ENCODE results near the gene CTNNA1.

CTNNA1 gene

GRCh38 chr5:138849439-138849838, 96.2 kb downstream of the CTNNA1 start:
- no peak for TF ChIP-seq CTCF (IDR thresholded peaks at IDR 0.05; ENCODE audit: control extremely low read depth, extremely low read depth, low read depth, missing control alignments)
- ChIA-PET CTCF (no interaction called here), POLR2A (no interaction called here)
- no peak for DNase-seq (ENCODE audit: extremely low spot score)

GRCh38 chr5:138849882-138850281, 96.7 kb downstream of the CTNNA1 start:
- POLR2A ChIA-PET: no interaction called here
- CTCF ChIA-PET: no interaction called here
- no peak for TF ChIP-seq CTCF (IDR thresholded peaks at IDR 0.05; ENCODE audit: control extremely low read depth, extremely low read depth, low read depth, missing control alignments)
- no peak for DNase-seq (ENCODE audit: extremely low spot score)

GRCh38 chr5:138850865-138851435, 97.7 kb downstream of the CTNNA1 start:
- ChIA-PET CTCF (interaction anchor here (1.5 kb wide), 1 partner anchor 25 kb away, joined by 3 read pairs; no protein-coding TSS in a partner anchor), POLR2A (no interaction called here)
- no peak for DNase-seq (ENCODE audit: extremely low spot score)
- no peak for TF ChIP-seq CTCF (IDR thresholded peaks at IDR 0.05; ENCODE audit: control extremely low read depth, extremely low read depth, low read depth, missing control alignments)

GRCh38 chr5:138853132-138853531, 99.9 kb downstream of the CTNNA1 start:
- DNase-seq (ENCODE audit: extremely low spot score): no peak
- ChIA-PET POLR2A (no interaction called here), CTCF (interaction anchor here (1.6 kb wide), 1 partner anchor 9 kb away, joined by 3 read pairs; no protein-coding TSS in a partner anchor)
- TF ChIP-seq CTCF (IDR thresholded peaks at IDR 0.05; ENCODE audit: control extremely low read depth, extremely low read depth, low read depth, missing control alignments): no peak

- CTCF ChIA-PET: interaction anchor here (0.9 to 2.5 kb wide), 4 partner anchors 11 to 58 kb away, joined by 3 to 8 read pairs (median 4); no protein-coding TSS in a partner anchor
- DNase-seq (ENCODE audit: extremely low spot score): no peak
Measured at GRCh38 chr5:138867011-138867410, 113.8 kb downstream of the CTNNA1 start.

GRCh38 chr5:138869038-138869437, 115.8 kb downstream of the CTNNA1 start:
- CTCF ChIA-PET: interaction anchor here (0.9 to 2.5 kb wide), 3 partner anchors 13 to 79 kb away, joined by 3 to 8 read pairs (median 4); no protein-coding TSS in a partner anchor
- POLR2A ChIA-PET: interaction anchor here (0.7 kb wide), 1 partner anchor 339 kb away, joined by 4 read pairs; no protein-coding TSS in a partner anchor
- DNase-seq (ENCODE audit: extremely low spot score): no peak
- TF ChIP-seq CTCF (IDR thresholded peaks at IDR 0.05; ENCODE audit: control extremely low read depth, extremely low read depth, low read depth, missing control alignments): no peak

More at GRCh38 chr5:138867011-138867410, 113.8 kb downstream of the CTNNA1 start:
- TF ChIP-seq CTCF (IDR thresholded peaks at IDR 0.05; ENCODE audit: control extremely low read depth, extremely low read depth, low read depth, missing control alignments): no peak
- POLR2A ChIA-PET: no interaction called here

Measured in GM10248 (cell line).